Left renal cortex interstitium (tissue), 4 donors: Measurements from ENCODE around the gene PPFIBP1. TPM values are rescaled to one million over a fixed set of nuclear protein-coding genes. Genes with fewer than 3 reads are reported as not detected.
"Not testable (repeated sequence)": the region's sequence is repeated elsewhere in the genome, so short reads cannot be mapped to it uniquely, and the experiment has no call there.

Experiments used
- DNase-seq, 4 donors: peaks; one replicate each; pipeline ENCODE4 v3.0.0-alpha.2; 2013; ENCODE audit warnings: low read depth in 4 of 4, low spot score in 2 of 4, missing footprints in 1 of 4
- polyA plus RNA-seq, 4 donors: library from polyadenylated mRNA; unstranded; fragments of 120-200 nt; gene quantifications; one replicate each; pipeline ENCODE4 v1.2.1, GENCODE V29; 2013; ENCODE audit not compliant: insufficient read length in 4 of 4

Gene PPFIBP1
- polyA plus RNA-seq, 4 donors, result 57.0 to 113 (median 83.0) TPM

- no peak for DNase-seq
Measured at GRCh38 chr12:27693403-27693802, 169.4 kb downstream of the PPFIBP1 start.

GRCh38 chr12:27695556-27696292 is 171.7 kb downstream of the PPFIBP1 start:
- DNase-seq, result no peak

- no peak for DNase-seq
Measured at GRCh38 chr12:27696293-27696652, 172.3 kb downstream of the PPFIBP1 start, which contains the start of gene REP15. TSS of gene REP15 (plus strand) at chr12:27696447. CDS start at chr12:27696563, 116 bp downstream.

GRCh38 chr12:27696864-27697564 is 173.0 kb downstream of the PPFIBP1 start:
- no peak for DNase-seq

- DNase-seq, result peak; percentile 39 to 76 (median 62)
Measured at GRCh38 chr12:27703720-27704452, 179.9 kb downstream of the PPFIBP1 start.

GRCh38 chr12:27705263-27705662 is 181.3 kb downstream of the PPFIBP1 start:
- no peak for DNase-seq

- no peak for DNase-seq
Measured at GRCh38 chr12:27707216-27707615, 183.2 kb downstream of the PPFIBP1 start.

GRCh38 chr12:27709212-27709931 is 185.4 kb downstream of the PPFIBP1 start:
- no peak for DNase-seq

- peak in 3 of 4 donors; percentile 37 to 82 (median 61) for DNase-seq
Measured at GRCh38 chr12:27709932-27710591, 186.1 kb downstream of the PPFIBP1 start.

GRCh38 chr12:27710592-27711316 is 186.7 kb downstream of the PPFIBP1 start, which contains the start of gene MRPS35:
TSS of gene MRPS35 (plus strand) at chr12:27710832. CDS start at chr12:27710844, 12 bp downstream.
- DNase-seq, result peak in 3 of 4 donors; percentile 79 to 89 (median 86)

- DNase-seq, result peak in 1 of 4 donors; percentile 23
Measured at GRCh38 chr12:27711317-27711682, 187.3 kb downstream of the PPFIBP1 start.

GRCh38 chr12:27711967-27712366 is 188.0 kb downstream of the PPFIBP1 start:
- no peak for DNase-seq

- no peak for DNase-seq
Measured at GRCh38 chr12:27723212-27723611, 199.2 kb downstream of the PPFIBP1 start.

GRCh38 chr12:27730097-27730588 is 206.1 kb downstream of the PPFIBP1 start:
- no peak for DNase-seq

GRCh38 chr12:27732281-27732680 is 208.3 kb downstream of the PPFIBP1 start:
- no peak for DNase-seq

GRCh38 chr12:27733052-27733656 is 209.1 kb downstream of the PPFIBP1 start:
- peak in 1 of 4 donors; percentile 8 for DNase-seq

- no peak for DNase-seq
Measured at GRCh38 chr12:27733791-27734190, 209.8 kb downstream of the PPFIBP1 start.

- not testable (repeated sequence) for DNase-seq
Measured at GRCh38 chr12:27734321-27734720, 210.3 kb downstream of the PPFIBP1 start.

- no peak for DNase-seq
Measured at GRCh38 chr12:27743601-27744000, 219.6 kb downstream of the PPFIBP1 start.
